NCI-H2107 treated with DMSO at 0.1 percent for 48 hours (cell line): ENCODE measurements around the gene ABCA10.

ENCODE experiments used
- DNase-seq: peaks from one replicate; lab custom pipeline; 2025; ENCODE audit not compliant: unreplicated experiment; lab: John Stamatoyannopoulos, UW

ABCA10 gene

DNA sequence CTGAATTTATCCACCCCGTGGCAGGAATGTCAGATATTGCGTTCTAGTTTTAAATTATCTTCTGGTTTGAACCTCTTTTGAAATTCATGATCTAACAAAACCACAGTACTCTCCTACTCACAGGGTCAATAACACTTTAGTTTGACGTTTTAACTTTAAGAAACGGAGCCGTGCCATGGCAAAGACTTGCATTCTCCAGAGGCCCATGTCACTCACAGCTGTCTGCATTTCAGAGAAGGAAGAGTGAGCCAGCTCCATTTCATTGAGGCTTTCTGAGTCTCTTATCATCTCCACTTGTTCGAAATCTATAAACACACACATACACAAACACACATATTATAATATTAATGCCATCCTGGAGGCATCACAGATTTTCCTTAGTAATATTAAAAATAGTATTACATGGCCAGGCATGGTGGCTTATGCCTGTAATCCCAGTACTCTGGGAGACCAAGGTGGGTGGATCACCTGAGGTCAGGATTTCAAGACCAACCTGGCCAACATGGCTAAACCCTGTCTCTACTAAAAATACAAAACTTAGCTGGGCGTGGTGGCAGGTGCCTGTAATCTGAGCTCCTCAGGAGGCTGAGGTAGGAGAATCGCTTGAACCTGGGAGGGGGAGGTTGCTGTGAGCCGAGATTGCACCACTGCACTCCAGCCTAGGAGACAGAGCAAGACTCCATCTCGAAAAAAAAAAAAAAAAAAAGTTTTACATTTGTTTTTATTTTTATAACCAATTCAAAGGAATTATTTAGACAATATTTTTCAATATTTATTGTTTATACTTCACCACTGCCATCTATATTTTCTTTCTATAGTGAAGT lies 122.5 kb downstream of the ABCA10 start:
- no peak for DNase-seq

DNA sequence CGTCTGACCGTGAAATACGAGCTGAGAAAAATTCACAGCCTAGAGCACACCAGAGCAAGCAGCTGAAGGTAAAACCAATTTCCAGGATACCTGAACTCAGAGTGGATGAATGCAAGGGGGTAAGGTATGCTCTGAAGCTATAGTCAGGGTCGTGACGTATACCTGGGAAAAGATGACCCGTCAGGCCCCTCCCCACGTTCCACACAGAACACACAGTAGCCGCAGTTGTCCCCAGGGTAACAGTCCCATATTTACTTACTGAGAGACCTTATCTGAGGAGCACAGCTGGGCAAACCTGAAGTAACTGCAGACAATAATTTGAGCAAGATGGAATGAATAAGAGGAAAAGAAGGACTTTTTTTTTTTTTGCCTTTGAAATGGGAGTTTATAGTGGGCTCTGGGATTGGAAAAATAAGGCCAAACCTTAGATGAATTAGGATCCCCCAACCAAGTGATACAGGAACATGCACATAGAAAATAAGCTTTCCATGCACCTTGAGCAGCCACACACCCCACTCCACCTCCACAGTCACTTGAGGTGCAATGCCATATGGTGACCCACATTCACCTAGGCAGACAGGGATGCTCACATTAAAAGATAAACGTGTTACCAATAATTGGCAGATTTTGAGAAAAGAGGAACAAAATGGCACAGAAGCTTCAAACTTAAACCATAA lies 124.9 kb downstream of the ABCA10 start:
- DNase-seq = no peak

DNA sequence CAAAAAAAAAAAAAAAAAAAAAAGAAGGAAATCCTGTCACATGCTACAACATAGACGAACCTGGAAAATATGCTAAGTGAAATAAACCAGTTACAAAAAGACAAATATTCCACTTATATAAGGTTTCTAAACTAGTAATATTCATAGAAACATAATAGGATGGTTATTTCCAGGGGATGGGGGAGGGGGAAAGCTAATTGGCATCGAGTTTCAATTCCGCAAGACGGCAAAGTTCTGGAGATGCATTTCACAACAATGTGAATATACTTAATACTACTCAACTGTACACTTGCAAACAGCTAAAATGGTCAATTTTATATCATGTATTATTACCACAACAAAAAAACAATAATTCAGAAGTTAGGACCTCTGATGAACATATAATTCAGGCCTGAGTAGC lies 130.0 kb downstream of the ABCA10 start:
- DNase-seq = no peak
